SK-N-DZ (cell line): ENCODE measurements around the gene DGKI.
"Not testable (repeated sequence)": the region's sequence is repeated elsewhere in the genome, so short reads cannot be mapped to it uniquely, and the experiment has no call there.

Source experiments
- DNase-seq: peaks from one replicate; pipeline ENCODE4 v3.0.0-alpha.2; 2015; ENCODE audit warnings: low spot score

The DGKI gene

GRCh38 chr7:137475966-137476365 is 370.8 kb downstream of the DGKI start:
- DNase-seq: no peak

GRCh38 chr7:137474540-137475026 is 372.2 kb downstream of the DGKI start:
- DNase-seq: no peak

- no peak for DNase-seq
Observed at GRCh38 chr7:137471128-137471527, 375.6 kb downstream of the DGKI start.

- no peak for DNase-seq
Observed at GRCh38 chr7:137469858-137470257, 376.9 kb downstream of the DGKI start.

- DNase-seq: no peak
Observed at GRCh38 chr7:137469191-137469811, 377.5 kb downstream of the DGKI start.

- no peak for DNase-seq
Observed at GRCh38 chr7:137462847-137463246, 383.9 kb downstream of the DGKI start.

GRCh38 chr7:137462074-137462715 is 384.6 kb downstream of the DGKI start:
- DNase-seq: no peak

GRCh38 chr7:137458399-137458798 is 388.4 kb downstream of the DGKI start:
- no peak for DNase-seq

- DNase-seq: no peak
Observed at GRCh38 chr7:137454767-137455166, 392.0 kb downstream of the DGKI start.

- peak; percentile 59 for DNase-seq
Observed at GRCh38 chr7:137454246-137454724, 392.5 kb downstream of the DGKI start.

GRCh38 chr7:137453356-137453755 is 393.4 kb downstream of the DGKI start:
- DNase-seq: no peak

- no peak for DNase-seq
Observed at GRCh38 chr7:137449016-137449415, 397.8 kb downstream of the DGKI start.

GRCh38 chr7:137448572-137448971 is 398.2 kb downstream of the DGKI start:
- not testable (repeated sequence) for DNase-seq

GRCh38 chr7:137446025-137446424 is 400.7 kb downstream of the DGKI start:
- DNase-seq: peak; percentile 83

GRCh38 chr7:137445268-137445667 is 401.5 kb downstream of the DGKI start:
- no peak for DNase-seq

GRCh38 chr7:137443616-137444015 is 403.2 kb downstream of the DGKI start:
- DNase-seq: no peak

- DNase-seq: no peak
Observed at GRCh38 chr7:137441451-137441850, 405.3 kb downstream of the DGKI start.

- no peak for DNase-seq
Observed at GRCh38 chr7:137439829-137440825, 406.6 kb downstream of the DGKI start.

- DNase-seq: no peak
Observed at GRCh38 chr7:137434946-137435345, 411.8 kb downstream of the DGKI start.

- DNase-seq: no peak
Observed at GRCh38 chr7:137434530-137434929, 412.2 kb downstream of the DGKI start.

GRCh38 chr7:137423321-137423720 is 423.5 kb downstream of the DGKI start:
- DNase-seq: no peak

- no peak for DNase-seq
Observed at GRCh38 chr7:137421366-137421765, 425.4 kb downstream of the DGKI start.
